Dedifferentiated amniotic fluid mesenchymal stem cell (primary cell): ENCODE results near the gene PRRG3.

Experiments
- DNase-seq: peaks from one replicate; pipeline ENCODE4 v3.0.0-alpha.2; 2016; ENCODE audit errors: extremely low spot score

Gene PRRG3

DNA sequence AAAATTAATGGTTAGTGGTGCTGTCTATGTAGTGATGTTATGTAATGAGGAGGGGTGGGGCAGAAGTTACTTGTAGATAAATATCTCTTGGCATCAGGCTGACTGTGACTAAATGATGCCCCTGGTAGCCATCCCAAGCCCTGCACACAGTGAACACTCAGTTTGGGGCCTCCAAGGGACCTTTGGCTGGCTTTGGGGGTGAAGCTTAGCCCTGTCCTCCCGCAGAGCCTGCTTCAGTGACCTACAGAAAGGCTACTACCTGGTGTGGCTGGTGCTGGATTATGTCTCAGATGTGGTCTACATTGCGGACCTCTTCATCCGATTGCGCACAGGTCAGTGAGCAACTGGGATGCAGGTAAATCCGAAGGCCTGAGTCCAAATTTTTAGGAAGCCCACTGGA, 47.1 kb downstream of the PRRG3 start:
- no peak for DNase-seq

DNA sequence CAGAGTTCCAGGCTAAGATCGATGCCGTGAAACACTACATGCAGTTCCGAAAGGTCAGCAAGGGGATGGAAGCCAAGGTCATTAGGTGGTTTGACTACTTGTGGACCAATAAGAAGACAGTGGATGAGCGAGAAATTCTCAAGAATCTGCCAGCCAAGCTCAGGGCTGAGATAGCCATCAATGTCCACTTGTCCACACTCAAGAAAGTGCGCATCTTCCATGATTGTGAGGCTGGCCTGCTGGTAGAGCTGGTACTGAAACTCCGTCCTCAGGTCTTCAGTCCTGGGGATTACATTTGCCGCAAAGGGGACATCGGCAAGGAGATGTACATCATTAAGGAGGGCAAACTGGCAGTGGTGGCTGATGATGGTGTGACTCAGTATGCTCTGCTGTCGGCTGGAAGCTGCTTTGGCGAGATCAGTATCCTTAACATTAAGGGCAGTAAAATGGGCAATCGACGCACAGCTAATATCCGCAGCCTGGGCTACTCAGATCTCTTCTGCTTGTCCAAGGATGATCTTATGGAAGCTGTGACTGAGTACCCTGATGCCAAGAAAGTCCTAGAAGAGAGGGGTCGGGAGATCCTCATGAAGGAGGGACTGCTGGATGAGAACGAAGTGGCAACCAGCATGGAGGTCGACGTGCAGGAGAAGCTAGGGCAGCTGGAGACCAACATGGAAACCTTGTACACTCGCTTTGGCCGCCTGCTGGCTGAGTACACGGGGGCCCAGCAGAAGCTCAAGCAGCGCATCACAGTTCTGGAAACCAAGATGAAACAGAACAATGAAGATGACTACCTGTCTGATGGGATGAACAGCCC, 48.6 kb downstream of the PRRG3 start:
- no peak for DNase-seq

- no peak for DNase-seq
Observed at GRCh38 chrX:151745651-151746050, 50.4 kb downstream of the PRRG3 start.

GRCh38 chrX:151746502-151746901, 51.2 kb downstream of the PRRG3 start:
- DNase-seq = no peak

DNA sequence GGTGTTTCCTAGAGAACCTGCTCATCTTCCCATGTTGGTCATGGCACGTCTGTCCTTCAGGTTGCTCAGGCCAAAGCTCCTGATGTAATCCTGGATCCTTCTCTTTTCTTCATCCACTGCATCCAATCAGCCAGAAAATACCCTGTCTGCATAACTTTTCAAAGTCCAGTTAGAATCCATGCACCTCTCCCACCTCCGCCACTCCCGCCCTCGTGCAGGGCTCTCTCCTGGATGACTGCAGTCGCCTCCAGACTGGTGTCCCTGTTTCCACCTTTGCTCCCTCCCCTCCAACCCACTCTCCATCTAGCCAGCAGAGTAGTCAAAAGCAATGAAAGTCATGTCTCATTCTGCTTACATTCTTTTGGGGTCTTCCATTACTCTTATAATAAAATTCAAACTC, 55.3 kb downstream of the PRRG3 start:
- no peak for DNase-seq

DNA sequence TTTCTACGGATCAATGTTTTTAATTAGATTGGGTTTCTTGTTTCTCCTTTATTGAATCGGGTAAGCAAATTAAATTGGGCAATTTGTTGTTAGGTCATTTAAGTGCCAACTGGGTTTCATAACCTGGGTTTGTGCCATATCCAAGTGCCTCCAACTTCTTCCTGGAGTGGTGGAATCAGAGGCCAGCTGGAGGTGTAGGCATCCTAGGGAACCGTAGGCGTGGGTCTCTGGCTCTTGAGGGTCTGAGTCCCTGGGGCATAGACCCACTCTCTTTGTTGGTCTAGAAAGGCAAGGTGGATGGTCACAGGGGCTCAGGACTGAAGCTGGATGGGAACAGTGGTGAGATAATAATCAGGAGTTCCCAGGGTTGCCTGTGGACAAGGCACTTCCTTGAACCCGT, 57.6 kb downstream of the PRRG3 start:
- DNase-seq = no peak

GRCh38 chrX:151753313-151754046, 58.2 kb downstream of the PRRG3 start:
- DNase-seq = peak; percentile 32

DNA sequence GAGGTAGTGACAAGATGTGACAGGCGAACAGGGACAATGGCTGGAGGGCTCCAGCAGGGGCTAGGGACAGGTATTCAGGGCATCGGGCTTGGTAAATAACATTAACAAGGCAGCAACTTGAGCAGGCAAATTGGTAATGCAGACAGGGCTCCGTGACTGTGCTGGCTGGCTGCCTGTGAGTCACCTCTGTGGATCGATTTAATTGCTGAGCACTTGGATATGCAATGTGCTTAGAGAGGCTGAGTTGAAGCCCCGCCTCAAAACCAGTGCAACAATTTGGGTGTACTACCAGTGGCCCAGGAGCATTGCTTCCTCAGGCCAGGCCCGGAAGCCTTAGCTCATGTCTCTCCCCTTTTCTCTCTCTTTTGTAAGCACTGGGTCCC, 58.8 kb downstream of the PRRG3 start:
- DNase-seq = peak; percentile 16

DNA sequence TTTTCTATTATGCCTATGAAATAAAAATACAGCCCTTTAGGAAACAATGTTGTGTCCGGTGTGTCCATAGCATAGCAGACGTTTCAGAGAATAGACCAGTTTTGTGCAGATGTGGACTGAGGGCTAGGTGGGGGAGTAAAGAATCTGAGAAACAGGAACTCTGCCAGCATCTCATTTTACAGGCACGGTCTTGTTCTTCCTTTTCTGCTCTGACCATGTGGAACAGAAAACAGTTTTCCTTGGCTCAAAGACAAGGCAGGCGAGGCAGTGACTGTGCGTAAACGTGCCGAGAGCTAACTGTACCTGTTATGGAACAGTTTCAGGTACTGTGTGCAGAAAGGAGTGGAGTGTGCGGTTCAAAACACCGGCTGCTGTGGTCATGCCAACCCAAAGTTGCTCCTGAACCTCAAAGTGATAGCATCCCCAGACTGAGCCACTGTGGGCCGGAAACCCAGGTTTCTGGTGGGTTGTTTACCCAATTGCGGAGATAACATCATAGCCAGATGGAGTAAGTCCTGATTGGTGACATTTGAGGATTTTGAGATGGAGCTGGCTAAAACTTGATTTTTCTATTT, 59.5 kb downstream of the PRRG3 start:
- DNase-seq = no peak
